Brain microvascular endothelial cell (primary cell): Measurements from ENCODE around the gene ASIC2.

Experiments
- DNase-seq: peaks from one replicate; pipeline ENCODE4 v3.0.0-alpha.2; 2020
- H3K27ac ChIP-seq: fragments of 250-450 bp; sonication (Bioruptor Pico); 2 replicates; pipeline ENCODE4 v1.5.1; 2020; ENCODE audit warnings: mild to moderate bottlenecking, moderate library complexity
- H3K27me3 ChIP-seq: fragments of 250-450 bp; sonication (Bioruptor Pico); replicated peaks from 2 replicates; pipeline ENCODE4 v1.5.1; 2020; ENCODE audit warnings: mild to moderate bottlenecking
- H3K36me3 ChIP-seq: fragments of 250-450 bp; sonication (Bioruptor Pico); replicated peaks from 2 replicates; pipeline ENCODE4 v1.5.1; 2020; ENCODE audit warnings: mild to moderate bottlenecking
- H3K4me3 ChIP-seq: 2 replicates; pipeline ENCODE4 v1.5.1; 2011; ENCODE audit warnings: low read depth, mild to moderate bottlenecking, control low read depth, low read length, moderate library complexity
- CTCF ChIP-seq: IDR thresholded peaks from 2 replicates; pipeline ENCODE4 v1.5.1; 2011; ENCODE audit warnings: low read depth, mild to moderate bottlenecking, moderate library complexity, low read length, control low read depth, inconsistent platforms; ENCODE audit errors: missing control alignments
- in situ Hi-C: cut with HindIII; loops from 2 replicates; pipeline ENCODE4 v1.10.0; 2017; ENCODE audit warnings: low sequenced_read_pairs, low pct_ligation_motif_present

ASIC2 gene

GRCh38 chr17:33241390-33241789, 51.7 kb downstream of the ASIC2 start:
- H3K27ac ChIP-seq: no peak overlapping the region
- TF ChIP-seq CTCF: no peak
- H3K4me3 ChIP-seq: no peak overlapping the region
- H3K27me3 ChIP-seq: no peaks in the 10 kb centered on the region
- no peaks in the 10 kb centered on the region for H3K36me3 ChIP-seq
- DNase-seq: peak; percentile 6
- in situ Hi-C loops: no loop called here

GRCh38 chr17:33240362-33240761, 52.7 kb downstream of the ASIC2 start:
- in situ Hi-C loops: no loop called here
- no peak for TF ChIP-seq CTCF
- H3K27ac ChIP-seq: no peak overlapping the region

GRCh38 chr17:33239702-33240101, 53.4 kb downstream of the ASIC2 start:
- Histone ChIP-seq H3K4me3 (no peak overlapping the region), H3K27ac (no peak overlapping the region), H3K27me3 (no peaks in the 10 kb centered on the region), H3K36me3 (no peaks in the 10 kb centered on the region)
- in situ Hi-C loops: no loop called here
- no peak for DNase-seq
- TF ChIP-seq CTCF: no peak

More at GRCh38 chr17:33240362-33240761, 52.7 kb downstream of the ASIC2 start:
- Histone ChIP-seq H3K36me3 (no peaks in the 10 kb centered on the region), H3K4me3 (no peak overlapping the region), H3K27me3 (no peaks in the 10 kb centered on the region)
- DNase-seq: no peak

- no peak for TF ChIP-seq CTCF
- H3K36me3 ChIP-seq: no peaks in the 10 kb centered on the region
- in situ Hi-C loops: no loop called here
- no peaks in the 10 kb centered on the region for H3K27me3 ChIP-seq
- H3K27ac ChIP-seq: no peak overlapping the region
- DNase-seq: peak; percentile 92
- no peak overlapping the region for H3K4me3 ChIP-seq
Measured at GRCh38 chr17:33234930-33235685, 58.0 kb downstream of the ASIC2 start.

GRCh38 chr17:33234233-33234632, 58.9 kb downstream of the ASIC2 start:
- in situ Hi-C loops: no loop called here
- TF ChIP-seq CTCF: no peak
- no peaks in the 10 kb centered on the region for H3K36me3 ChIP-seq
- no peak for DNase-seq
- H3K27ac ChIP-seq: no peak overlapping the region
- H3K4me3 ChIP-seq: no peak overlapping the region
- no peaks in the 10 kb centered on the region for H3K27me3 ChIP-seq

GRCh38 chr17:33233811-33234177, 59.3 kb downstream of the ASIC2 start:
- no peak for DNase-seq
- no peak for TF ChIP-seq CTCF

More at GRCh38 chr17:33233811-33234177, 59.3 kb downstream of the ASIC2 start:
- Histone ChIP-seq H3K27ac (no peak overlapping the region), H3K36me3 (no peaks in the 10 kb centered on the region), H3K27me3 (no peaks in the 10 kb centered on the region), H3K4me3 (no peak overlapping the region)
- in situ Hi-C loops: no loop called here
